Effector CD8-positive, alpha-beta T cell (primary cell): ENCODE measurements around the gene ATP8B2.
"Not testable (repeated sequence)": the region's sequence is repeated elsewhere in the genome, so short reads cannot be mapped to it uniquely, and the experiment has no call there.

Source experiments
- DNase-seq: peaks from one replicate; lab custom pipeline; 2025; lab: John Stamatoyannopoulos, UW
- total RNA-seq, 4 experiments: gene quantifications; one replicate each; lab custom pipeline; 2026; lab: John Stamatoyannopoulos, UW

Gene ATP8B2, protein sequence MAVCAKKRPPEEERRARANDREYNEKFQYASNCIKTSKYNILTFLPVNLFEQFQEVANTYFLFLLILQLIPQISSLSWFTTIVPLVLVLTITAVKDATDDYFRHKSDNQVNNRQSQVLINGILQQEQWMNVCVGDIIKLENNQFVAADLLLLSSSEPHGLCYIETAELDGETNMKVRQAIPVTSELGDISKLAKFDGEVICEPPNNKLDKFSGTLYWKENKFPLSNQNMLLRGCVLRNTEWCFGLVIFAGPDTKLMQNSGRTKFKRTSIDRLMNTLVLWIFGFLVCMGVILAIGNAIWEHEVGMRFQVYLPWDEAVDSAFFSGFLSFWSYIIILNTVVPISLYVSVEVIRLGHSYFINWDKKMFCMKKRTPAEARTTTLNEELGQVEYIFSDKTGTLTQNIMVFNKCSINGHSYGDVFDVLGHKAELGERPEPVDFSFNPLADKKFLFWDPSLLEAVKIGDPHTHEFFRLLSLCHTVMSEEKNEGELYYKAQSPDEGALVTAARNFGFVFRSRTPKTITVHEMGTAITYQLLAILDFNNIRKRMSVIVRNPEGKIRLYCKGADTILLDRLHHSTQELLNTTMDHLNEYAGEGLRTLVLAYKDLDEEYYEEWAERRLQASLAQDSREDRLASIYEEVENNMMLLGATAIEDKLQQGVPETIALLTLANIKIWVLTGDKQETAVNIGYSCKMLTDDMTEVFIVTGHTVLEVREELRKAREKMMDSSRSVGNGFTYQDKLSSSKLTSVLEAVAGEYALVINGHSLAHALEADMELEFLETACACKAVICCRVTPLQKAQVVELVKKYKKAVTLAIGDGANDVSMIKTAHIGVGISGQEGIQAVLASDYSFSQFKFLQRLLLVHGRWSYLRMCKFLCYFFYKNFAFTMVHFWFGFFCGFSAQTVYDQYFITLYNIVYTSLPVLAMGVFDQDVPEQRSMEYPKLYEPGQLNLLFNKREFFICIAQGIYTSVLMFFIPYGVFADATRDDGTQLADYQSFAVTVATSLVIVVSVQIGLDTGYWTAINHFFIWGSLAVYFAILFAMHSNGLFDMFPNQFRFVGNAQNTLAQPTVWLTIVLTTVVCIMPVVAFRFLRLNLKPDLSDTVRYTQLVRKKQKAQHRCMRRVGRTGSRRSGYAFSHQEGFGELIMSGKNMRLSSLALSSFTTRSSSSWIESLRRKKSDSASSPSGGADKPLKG
- total RNA-seq: 153 to 342 (median 290) reads per million in 4 experiments

DNA sequence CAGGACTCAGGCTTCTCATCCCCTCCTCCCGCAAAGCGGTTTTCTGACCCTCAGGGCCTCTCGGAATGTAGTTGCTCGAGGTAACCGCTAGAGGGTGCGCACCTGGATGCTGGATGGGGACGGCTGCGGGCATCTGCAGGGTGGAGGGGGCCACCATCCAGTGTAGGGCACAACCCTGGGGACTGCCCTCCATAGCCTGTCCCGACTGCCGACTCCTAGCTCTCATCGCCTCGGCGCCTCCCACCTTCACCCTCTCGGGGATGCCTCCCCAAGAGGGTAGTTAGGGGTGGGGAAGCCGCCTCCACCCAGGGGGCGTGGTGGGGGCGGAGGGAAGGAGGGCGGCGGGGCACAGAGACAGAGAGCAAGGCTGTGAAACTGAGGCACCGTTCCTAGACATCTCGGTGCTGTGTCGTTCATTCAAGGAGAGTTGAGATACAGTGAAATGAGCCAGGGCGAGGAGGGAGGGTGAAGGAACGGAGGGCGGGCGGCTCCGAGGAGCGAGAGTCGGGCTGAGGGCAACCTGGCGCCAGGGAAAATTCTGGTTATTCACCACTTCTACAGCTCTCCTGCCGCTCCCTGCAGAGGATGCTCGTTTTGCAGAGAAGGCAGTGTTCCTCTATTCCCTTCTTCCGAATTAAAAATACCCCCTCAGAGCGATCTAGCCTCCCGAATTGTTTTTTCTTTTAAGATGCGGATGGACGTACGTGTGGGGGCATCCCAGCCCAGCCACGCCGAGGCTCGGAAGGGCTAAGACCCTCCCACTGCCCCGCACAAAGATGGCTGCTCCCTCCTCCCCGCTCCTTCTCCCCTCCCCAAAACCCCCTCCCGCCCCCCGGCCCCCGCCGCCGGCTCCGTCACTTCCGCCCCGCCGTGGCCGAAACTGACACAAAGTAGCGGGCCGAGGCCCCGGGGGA is at the start of gene ATP8B2:
ATP8B2 (plus strand) TSS at position 857 of the 914 bp plus-strand sequence. CDS start 2,617 bp downstream, outside the sequence.
- DNase-seq: peak; percentile 78

DNA sequence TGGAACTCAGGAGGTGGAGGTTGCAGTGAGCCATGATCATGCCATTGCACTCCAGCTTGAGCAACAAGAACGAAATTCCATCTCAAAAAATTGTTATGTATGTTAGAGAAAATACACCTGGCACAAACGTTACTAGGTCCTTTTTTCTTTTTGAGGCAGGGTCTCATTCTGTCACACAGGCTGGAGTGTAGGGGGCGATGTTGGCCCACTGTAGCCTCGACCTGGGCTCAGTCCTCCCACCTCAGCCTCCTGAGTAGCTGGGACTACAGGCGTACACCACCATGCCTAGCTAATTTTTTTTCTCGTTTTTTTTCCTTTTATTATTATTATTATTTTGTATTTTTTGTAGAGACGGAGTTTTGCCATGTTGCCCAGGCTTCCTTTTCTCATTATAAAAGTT is 48.5 kb upstream of the ATP8B2 start:
- DNase-seq: no peak

DNA sequence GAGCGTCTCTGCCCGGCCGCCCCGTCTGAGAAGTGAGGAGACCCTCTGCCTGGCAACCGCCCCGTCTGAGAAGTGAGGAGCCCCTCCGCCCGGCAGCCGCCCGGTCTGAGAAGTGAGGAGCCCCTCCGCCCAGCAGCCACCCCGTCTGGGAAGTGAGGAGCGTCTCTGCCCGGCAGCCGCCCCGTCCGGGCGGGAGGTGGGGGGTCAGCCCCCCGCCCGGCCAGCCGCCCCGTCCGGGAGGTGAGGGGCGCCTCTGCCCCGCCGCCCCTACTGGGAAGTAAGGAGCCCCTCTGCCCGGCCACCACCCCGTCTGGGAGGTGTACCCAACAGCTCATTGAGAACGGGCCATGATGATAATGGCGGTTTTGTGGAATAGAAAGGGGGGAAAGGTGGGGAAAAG is 37.7 kb upstream of the ATP8B2 start:
- not testable (repeated sequence) for DNase-seq

- DNase-seq: no peak
Observed at GRCh38 chr1:154288661-154289060, 36.7 kb upstream of the ATP8B2 start.

- DNase-seq: no peak
Observed at GRCh38 chr1:154290921-154291320, 34.4 kb upstream of the ATP8B2 start.

DNA sequence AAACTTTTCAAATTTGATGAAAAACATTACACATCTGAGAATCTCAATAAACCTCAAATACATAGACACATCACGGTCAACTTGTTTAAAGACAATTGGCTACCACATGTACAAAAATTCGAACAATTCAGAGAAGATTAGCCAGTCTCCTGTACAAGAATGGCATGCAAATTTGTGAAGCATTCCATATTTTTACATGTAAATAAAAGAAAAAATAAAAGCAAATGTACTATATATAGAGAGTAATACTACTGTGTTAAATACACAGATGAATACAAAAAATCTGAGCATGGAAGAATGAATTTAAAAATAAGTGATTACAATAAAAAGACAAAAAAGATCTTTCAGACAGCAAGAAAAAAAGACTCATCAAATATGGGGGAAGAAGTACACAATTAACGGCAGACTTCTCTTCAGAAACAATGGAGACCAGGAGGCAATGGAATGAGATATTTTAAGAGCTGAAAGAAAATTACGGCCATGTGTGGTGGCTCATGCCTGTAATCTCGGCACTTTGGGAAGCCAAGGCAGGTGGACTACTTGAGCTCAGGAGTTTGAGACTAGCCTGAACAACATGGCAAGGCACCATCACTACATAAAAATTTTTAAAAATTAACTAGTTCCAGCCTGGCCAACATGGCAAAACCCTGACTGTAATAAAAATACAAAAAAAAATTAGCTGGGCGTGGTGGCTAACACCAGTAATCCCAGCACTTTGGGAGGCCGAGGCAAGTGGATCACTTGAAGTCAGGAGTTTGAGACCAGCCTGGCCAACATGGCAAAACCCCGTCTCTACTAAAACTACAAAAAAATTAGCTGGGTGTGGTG is 29.7 kb upstream of the ATP8B2 start:
- DNase-seq: no peak

DNA sequence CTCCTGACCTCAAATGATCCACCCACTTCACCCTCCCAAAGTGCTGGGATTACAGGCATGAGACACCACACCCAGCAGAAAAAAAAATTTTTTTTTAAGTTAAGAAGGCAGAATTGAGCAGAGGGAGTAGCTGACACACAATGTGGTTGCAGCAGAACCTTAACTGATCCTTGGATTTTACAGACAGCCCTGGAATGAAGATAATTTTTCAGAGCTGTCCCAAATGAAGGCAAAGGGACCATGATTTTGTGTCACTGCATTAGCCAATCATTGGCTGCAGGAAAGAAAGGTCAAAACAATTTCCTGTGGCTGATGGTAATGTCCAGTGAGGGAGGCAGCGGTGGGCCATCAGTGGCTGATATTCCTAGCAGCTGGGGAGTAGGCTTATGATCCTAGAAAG is 23.7 kb upstream of the ATP8B2 start:
- DNase-seq: no peak

DNA sequence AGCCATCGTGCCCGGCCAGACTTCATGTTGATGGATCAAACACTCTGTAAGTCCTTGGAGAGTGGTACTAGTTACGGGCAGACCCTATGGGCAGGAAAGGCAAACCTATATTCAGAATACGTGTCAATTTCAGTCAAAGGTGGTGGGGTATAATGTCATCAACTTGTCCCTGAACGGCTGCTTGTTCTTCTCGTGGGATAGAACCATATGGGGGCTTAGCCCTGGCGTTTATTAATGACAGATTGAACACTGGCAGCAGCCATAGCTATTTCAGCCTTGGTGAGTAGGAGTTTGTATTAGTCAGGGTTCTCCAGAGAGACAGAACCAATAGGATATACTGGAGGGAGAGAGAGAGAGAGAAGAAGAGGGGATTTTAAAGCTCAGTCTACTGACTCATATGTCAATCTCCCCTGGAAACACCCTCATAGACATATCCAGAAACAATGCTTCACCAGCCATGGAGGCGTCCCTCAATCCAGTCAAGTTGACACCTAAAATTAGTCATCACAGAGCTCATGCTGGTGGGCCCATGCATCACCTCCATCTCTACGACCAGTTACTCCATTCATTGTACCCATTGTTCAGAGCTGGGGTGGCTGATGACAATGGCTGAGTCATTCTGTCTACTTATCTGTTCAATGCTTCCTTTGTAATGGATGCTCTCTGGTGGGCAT is 20.5 kb upstream of the ATP8B2 start:
- DNase-seq: no peak

DNA sequence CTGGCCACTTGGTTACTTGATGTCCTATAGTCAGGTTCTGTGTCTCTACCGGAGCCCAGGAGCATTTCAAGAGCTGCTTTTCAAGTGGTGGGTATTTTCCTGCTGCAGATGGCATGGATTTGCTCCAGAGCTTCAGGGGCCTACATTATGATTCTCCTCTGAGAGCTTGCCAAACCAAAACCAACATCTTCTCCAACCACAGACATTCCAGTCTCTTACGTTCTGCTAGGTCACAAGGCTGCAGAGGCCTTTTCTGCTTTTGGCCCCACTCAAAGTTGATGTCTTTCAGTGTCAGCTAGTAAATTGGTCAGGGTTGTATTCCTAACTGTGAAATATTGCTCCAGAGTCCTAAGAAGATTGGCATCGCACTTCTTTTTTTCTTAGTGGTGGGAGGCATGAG is 19.2 kb upstream of the ATP8B2 start:
- DNase-seq: no peak

GRCh38 chr1:154307670-154308270 is 17.6 kb upstream of the ATP8B2 start:
- not testable (repeated sequence) for DNase-seq

DNA sequence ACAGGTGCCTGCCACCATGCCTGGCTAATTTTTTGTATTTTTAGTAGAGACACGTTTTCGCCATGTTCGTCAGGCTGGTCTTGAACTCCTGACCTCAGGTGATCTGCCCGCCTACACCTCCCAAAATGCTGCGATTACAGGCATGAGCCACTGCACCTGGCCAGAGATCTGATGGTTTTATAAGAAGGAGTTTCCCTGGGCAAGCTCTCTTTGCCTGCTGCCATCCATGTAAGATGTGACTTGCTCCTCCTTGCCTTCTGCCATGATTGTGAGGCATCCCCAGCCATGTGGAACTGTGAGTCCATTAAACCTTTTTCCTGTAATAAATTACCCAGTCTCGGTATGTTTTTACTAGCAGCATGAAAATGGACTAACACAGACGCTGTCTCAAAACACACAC is 16.2 kb upstream of the ATP8B2 start:
- not testable (repeated sequence) for DNase-seq

GRCh38 chr1:154312229-154313065 is 12.9 kb upstream of the ATP8B2 start:
- not testable (repeated sequence) for DNase-seq

DNA sequence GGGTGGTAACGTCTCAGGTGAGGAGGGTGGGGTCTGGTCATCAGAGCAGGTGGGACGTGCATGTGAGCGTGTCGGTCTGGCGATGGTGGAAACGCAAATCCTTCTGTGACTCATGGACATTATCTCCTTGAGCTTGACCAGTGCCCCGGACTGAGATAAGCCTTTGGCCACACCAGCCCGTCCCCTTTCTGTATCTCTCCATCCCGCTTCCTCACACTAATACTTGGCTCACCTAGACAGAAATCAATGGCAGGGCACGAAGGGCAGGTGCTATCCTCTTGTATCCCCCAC is 12.3 kb upstream of the ATP8B2 start:
- no peak for DNase-seq

DNA sequence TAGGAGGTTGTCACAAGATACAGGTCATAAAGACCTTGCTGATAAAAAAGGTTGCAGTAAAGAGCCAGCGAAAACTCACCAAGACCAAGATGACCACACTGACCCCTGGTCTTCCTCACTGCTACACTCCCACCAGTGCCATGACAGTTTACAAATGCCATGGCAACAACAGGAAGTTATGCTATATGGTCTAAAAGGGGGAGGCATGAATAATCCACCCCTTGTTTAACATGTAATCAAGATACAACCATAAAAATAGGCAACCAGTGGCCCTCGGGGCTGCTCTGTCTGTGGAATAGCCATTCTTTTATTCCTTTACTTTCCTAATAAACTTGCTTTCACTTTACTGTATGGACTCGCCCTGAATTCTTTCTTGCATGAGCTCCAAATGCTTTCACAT is 11.1 kb upstream of the ATP8B2 start:
- not testable (repeated sequence) for DNase-seq

- DNase-seq: no peak
Observed at GRCh38 chr1:154316704-154317103, 8.6 kb upstream of the ATP8B2 start.

GRCh38 chr1:154318386-154318785 is 6.9 kb upstream of the ATP8B2 start:
- DNase-seq: no peak

DNA sequence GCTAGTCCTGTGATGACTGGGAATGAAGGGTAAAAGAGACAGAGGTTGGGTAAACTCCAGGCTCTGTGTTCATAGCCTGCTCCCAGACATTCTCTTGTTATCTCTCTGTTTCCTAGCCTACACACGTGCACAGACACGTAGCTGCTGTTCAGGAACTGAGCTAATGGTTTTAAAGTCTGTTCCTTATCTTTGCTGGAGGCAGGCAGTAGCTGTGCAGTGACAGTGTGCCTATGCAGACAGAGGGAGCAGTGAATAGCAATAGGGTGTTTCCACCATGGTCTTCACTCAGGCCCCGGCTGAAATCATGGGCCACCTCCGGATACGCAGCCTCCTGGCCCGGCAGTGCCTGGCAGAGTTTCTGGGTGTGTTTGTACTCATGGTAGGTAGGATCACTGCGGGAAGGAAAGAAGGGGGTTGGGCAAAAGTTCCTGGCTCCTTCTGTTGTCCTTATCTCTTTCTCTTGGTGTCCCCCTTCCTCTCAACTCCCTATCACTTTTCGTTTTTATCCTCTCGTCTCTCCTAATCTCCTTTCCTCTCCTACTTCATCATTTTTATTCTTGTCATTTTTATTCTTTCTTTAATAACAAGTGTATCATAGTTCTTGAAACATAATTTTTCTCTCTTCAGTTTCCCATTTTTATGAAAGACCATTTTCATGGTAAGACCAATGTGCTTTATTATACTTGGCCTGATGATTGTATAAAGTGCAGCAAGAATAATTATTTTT is 4.3 kb upstream of the ATP8B2 start, which contains the start of gene AQP10:
AQP10 (plus strand) TSS at position 212 of the 727 bp plus-strand sequence; CDS start at position 275, 63 bp downstream.
- DNase-seq: no peak

- not testable (repeated sequence) for DNase-seq
Observed at GRCh38 chr1:154321609-154321934, 3.8 kb upstream of the ATP8B2 start.
